MM.1S (cell line): ENCODE measurements around the gene DMBT1.

Source experiments
- DNase-seq: peaks from one replicate; pipeline ENCODE4 v3.0.0-alpha.2; 2015
- H2AFZ ChIP-seq: fragments of 300-600 bp; sonication (generic); 2 replicates; pipeline ENCODE4 v1.6.0; 2016; ENCODE audit warnings: antibody characterized with exemption, low read length
- H3F3A ChIP-seq: fragments of 300-600 bp; sonication (generic); 2 replicates; pipeline ENCODE4 v1.6.1; 2016; ENCODE audit warnings: mild to moderate bottlenecking, antibody characterized with exemption, low read length, moderate library complexity, mixed read lengths; ENCODE audit not compliant: insufficient read depth
- H3K27ac ChIP-seq: fragments of 300-600 bp; sonication (generic); 2 replicates; pipeline ENCODE4 v1.5.1; 2016; ENCODE audit warnings: mild to moderate bottlenecking, low read length
- H3K27me3 ChIP-seq: fragments of 300-600 bp; sonication (generic); replicated peaks from 2 replicates; pipeline ENCODE4 v1.6.0; 2016; ENCODE audit warnings: low read length; ENCODE audit not compliant: insufficient read depth
- H3K36me3 ChIP-seq: fragments of 300-600 bp; sonication (generic); replicated peaks from 2 replicates; pipeline ENCODE4 v1.6.1; 2016; ENCODE audit warnings: mild to moderate bottlenecking, low read length, mixed read lengths; ENCODE audit not compliant: insufficient read depth
- H3K4me1 ChIP-seq: fragments of 300-600 bp; sonication (generic); 2 replicates; pipeline ENCODE4 v1.6.1; 2016; ENCODE audit warnings: low read length, mixed read lengths
- H3K4me2 ChIP-seq: fragments of 300-600 bp; sonication (generic); 2 replicates; pipeline ENCODE4 v1.6.0; 2016; ENCODE audit warnings: low read depth, low read length
- H3K4me3 ChIP-seq: fragments of 300-600 bp; sonication (generic); 2 replicates; pipeline ENCODE4 v1.5.1; 2016; ENCODE audit warnings: low read length, mixed read lengths
- H3K79me2 ChIP-seq: fragments of 300-600 bp; sonication (generic); 2 replicates; pipeline ENCODE4 v1.6.1; 2016; ENCODE audit warnings: mixed run types, low read length, mixed read lengths
- H3K9ac ChIP-seq: fragments of 300-600 bp; sonication (generic); 2 replicates; pipeline ENCODE4 v1.6.1; 2016; ENCODE audit warnings: low read length, mixed read lengths
- H3K9me2 ChIP-seq: fragments of 300-600 bp; sonication (generic); replicated peaks from 2 replicates; pipeline ENCODE4 v1.6.1; 2016; ENCODE audit warnings: mild to moderate bottlenecking, low read length, mixed read lengths; ENCODE audit not compliant: insufficient read depth
- H3K9me3 ChIP-seq: fragments of 300-600 bp; sonication (generic); replicated peaks from 2 replicates; pipeline ENCODE4 v1.6.1; 2016; ENCODE audit warnings: mild to moderate bottlenecking, low read length, mixed read lengths; ENCODE audit not compliant: insufficient read depth
- H4K20me1 ChIP-seq: fragments of 300-600 bp; sonication (generic); 2 replicates; pipeline ENCODE4 v1.6.1; 2016; ENCODE audit warnings: mild to moderate bottlenecking, low read length, moderate library complexity, mixed read lengths; ENCODE audit not compliant: insufficient read depth
- CTCF ChIP-seq: fragments of 300-600 bp; sonication (generic); IDR thresholded peaks from 2 replicates; pipeline ENCODE4 v1.5.1; 2016; ENCODE audit warnings: antibody characterized with exemption, low read length, mixed read lengths
- EZH2 ChIP-seq: fragments of 300-600 bp; sonication (generic); optimal IDR thresholded peaks from 2 replicates; pipeline ENCODE3; 2017; ENCODE audit warnings: low read depth, mild to moderate bottlenecking, antibody characterized with exemption, low read length, mixed read lengths
- EZH2phosphoT487 ChIP-seq: fragments of 300-600 bp; sonication (generic); IDR thresholded peaks from 2 replicates; pipeline ENCODE4 v1.6.1; 2018; ENCODE audit warnings: antibody characterized with exemption, low read length

The DMBT1 gene

DNA sequence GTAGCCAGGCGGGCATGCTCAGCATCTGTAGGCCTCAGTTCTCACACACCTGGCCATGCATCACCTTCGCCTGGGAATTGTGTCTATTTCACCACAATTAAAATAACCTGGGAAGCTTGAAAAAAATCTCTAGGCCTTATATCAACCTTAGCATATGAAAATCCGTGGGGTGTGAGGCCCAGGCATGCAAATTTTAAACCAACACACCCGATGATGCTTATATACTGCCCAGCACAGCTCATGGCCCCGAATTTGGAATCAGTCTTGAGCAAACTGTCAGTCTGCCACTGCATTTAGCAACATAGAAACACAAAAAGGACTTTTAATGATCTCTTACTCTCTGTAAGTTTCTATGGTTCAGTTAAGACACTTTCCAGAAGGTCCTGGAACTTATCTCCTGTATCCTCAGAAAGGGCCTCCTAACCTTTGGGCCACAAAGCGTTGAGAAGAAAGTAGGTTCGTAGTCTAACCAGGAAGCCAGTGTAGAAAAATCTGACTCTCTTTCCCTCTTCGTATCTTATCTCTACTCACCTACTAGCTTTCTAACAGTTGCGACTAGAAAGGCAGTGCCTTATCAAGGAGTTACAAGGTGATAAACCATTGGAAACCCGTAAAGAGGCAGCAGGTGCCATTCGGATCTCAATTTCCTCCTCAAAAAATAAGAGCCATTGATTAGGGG, 12.0 kb upstream of the DMBT1 start:
- Histone ChIP-seq H2AFZ (no peak overlapping the region), H3K4me1 (no peaks in the 10 kb centered on the region), H3K4me2 (no peak overlapping the region), H3K27me3 (no peaks in the 10 kb centered on the region), H3K27ac (no peak overlapping the region), H3F3A (no peaks in the 10 kb centered on the region), H4K20me1 (no peaks in the 10 kb centered on the region), H3K9me3 (no peaks in the 10 kb centered on the region), H3K9me2 (no peaks in the 10 kb centered on the region), H3K4me3 (no peak overlapping the region), H3K9ac (no peak overlapping the region), H3K79me2 (no peaks in the 10 kb centered on the region), H3K36me3 (no peaks in the 10 kb centered on the region)
- TF ChIP-seq CTCF = no peak
- no peak for TF ChIP-seq EZH2
- TF ChIP-seq EZH2phosphoT487 = no peak
- DNase-seq = no peak

- Histone ChIP-seq H3K27ac (no peak overlapping the region), H3F3A (no peaks in the 10 kb centered on the region), H3K4me1 (no peaks in the 10 kb centered on the region), H3K27me3 (no peaks in the 10 kb centered on the region), H3K36me3 (no peaks in the 10 kb centered on the region), H4K20me1 (no peaks in the 10 kb centered on the region), H3K4me3 (no peak overlapping the region), H3K9me2 (no peaks in the 10 kb centered on the region), H3K9me3 (no peaks in the 10 kb centered on the region), H3K4me2 (no peak overlapping the region), H2AFZ (no peak overlapping the region), H3K9ac (no peak overlapping the region), H3K79me2 (no peaks in the 10 kb centered on the region)
- TF ChIP-seq EZH2phosphoT487 = no peak
- TF ChIP-seq CTCF = no peak
- TF ChIP-seq EZH2 = no peak
- DNase-seq = no peak
These were observed 10.9 kb upstream of the DMBT1 start for GRCh38 chr10:122549636-122550035.

- H3K4me3 ChIP-seq = no peak overlapping the region
- H3K9me3 ChIP-seq = no peaks in the 10 kb centered on the region
- H2AFZ ChIP-seq = no peak overlapping the region
- TF ChIP-seq CTCF (no peak), EZH2 (no peak), EZH2phosphoT487 (no peak)
- H3K4me2 ChIP-seq = no peak overlapping the region
- no peaks in the 10 kb centered on the region for H3K79me2 ChIP-seq
- H3K9me2 ChIP-seq = no peaks in the 10 kb centered on the region
- no peaks in the 10 kb centered on the region for H3F3A ChIP-seq
- DNase-seq = no peak
- H3K9ac ChIP-seq = no peak overlapping the region
- H3K27me3 ChIP-seq = no peaks in the 10 kb centered on the region
- no peaks in the 10 kb centered on the region for H3K4me1 ChIP-seq
- H3K36me3 ChIP-seq = no peaks in the 10 kb centered on the region
- no peaks in the 10 kb centered on the region for H4K20me1 ChIP-seq
- no peak overlapping the region for H3K27ac ChIP-seq
These were observed 10.1 kb upstream of the DMBT1 start for GRCh38 chr10:122550427-122550826.
